Transverse colon (tissue), 4 donors: ENCODE data around the gene RCAN1.
A peak's percentile ranks its signal among the peaks of the same experiment; 100 is the strongest.

ENCODE experiments used
- CTCF ChIP-seq, 5 experiments: fragments of 200-600 bp in 3 of 5; fragments of 450-650 bp in 2 of 5; sonication (generic) in 3 of 5; IDR thresholded peaks; 1 replicate in 2 of 5; 2 replicates in 3 of 5; pipeline ENCODE4 v1.5.1; 2016 to 2017; ENCODE audit warnings: antibody characterized with exemption in 5 of 5, inconsistent platforms in 3 of 5, mild to moderate bottlenecking in 2 of 5, moderate library complexity in 1 of 5
- EP300 ChIP-seq: sonication (generic); formaldehyde crosslinking; IDR thresholded peaks from one replicate; pipeline ENCODE4 v1.6.1; 2017; ENCODE audit warnings: antibody characterized with exemption, low read depth
- POLR2A ChIP-seq: fragments of 450-650 bp; IDR thresholded peaks from one replicate; pipeline ENCODE4 v1.6.1; 2016; ENCODE audit warnings: antibody characterized with exemption, mild to moderate bottlenecking, moderate library complexity
- POLR2AphosphoS5 ChIP-seq, 3 donors: sonication (generic); formaldehyde crosslinking; IDR thresholded peaks; one replicate each; pipeline ENCODE4 v1.6.1; 2016; ENCODE audit warnings: antibody characterized with exemption in 3 of 3

DNA sequence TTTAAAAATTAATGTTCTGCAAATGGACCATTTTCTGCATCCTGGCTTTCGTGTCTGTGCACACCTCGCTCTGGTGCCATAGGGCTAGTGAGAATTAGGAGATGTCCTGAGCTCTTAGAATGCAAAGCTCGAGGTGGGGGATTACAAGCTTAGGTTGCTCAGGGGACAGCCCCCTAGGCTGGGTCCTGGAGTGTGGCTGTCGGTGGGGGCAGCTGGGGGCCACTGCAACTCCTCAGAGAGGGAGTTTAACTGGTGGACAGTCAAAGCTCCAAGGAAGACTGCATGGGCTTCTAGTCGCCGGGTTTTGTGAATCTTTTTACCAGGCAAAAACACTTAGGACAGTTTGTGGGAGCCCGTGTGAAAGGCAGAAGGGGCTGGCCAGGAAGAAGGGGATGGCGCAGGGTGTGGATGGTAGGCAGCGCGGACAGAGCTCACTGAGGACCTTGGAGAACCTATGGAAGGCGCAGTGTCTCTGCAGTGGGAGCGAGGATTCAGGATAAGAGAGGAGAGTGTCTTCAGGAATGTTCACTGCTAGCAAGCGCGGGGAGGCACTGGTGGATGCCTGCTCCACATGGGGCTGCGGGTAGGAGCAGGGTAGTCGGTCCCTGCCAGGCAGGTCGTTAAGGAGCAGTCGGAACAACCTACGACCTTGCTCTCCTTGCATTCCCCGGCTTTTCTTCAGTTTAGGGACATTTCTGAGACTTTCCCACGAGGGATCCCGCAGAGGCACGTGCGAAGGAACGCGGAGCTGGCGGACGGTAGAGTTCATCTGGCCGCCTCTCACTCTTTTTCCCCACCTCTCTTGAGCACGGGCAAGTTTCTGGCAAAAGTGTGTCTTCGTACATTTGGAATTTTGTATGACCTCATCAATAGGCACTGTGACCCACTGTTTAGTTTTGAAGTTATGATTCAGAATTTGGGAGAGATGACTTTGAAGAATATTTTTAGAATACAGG is 90.0 kb downstream of the RCAN1 start:
- TF ChIP-seq CTCF (IDR thresholded peaks at IDR 0.05): no peak
- TF ChIP-seq POLR2A: no peak
- TF ChIP-seq POLR2AphosphoS5 (IDR thresholded peaks at IDR 0.05): peak in 2 of 3 donors; percentile 21 to 50
- TF ChIP-seq EP300: no peak
